Measurements from ENCODE around the gene ARPC5.

DNA sequence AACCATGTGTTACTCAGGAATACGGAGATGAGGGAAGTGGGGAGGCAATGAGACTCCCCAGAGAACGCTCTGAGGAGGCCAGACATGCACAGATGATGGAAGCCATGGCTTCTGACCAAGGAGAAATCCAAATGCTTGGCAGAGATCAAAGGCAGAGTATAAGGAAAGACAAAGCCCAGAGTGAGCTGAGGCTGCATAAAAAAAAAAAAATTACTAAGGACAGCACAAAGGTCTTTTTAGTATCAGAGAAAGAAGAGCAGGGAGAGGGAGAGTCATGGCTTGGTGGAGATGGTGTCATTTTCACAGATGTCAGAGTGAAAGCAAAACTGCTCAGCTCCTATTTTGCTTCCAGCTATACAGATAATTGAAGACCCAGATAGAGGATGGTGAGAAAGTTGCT lies 37.2 kb downstream of the ARPC5 start:
- TF ChIP-seq, protein P1, sequence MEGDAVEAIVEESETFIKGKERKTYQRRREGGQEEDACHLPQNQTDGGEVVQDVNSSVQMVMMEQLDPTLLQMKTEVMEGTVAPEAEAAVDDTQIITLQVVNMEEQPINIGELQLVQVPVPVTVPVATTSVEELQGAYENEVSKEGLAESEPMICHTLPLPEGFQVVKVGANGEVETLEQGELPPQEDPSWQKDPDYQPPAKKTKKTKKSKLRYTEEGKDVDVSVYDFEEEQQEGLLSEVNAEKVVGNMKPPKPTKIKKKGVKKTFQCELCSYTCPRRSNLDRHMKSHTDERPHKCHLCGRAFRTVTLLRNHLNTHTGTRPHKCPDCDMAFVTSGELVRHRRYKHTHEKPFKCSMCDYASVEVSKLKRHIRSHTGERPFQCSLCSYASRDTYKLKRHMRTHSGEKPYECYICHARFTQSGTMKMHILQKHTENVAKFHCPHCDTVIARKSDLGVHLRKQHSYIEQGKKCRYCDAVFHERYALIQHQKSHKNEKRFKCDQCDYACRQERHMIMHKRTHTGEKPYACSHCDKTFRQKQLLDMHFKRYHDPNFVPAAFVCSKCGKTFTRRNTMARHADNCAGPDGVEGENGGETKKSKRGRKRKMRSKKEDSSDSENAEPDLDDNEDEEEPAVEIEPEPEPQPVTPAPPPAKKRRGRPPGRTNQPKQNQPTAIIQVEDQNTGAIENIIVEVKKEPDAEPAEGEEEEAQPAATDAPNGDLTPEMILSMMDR (IDR thresholded peaks at IDR 0.05; ENCODE audit: low read depth, low read length, poor library complexity, severe bottlenecking) = no peak
- TF ChIP-seq EZH2phosphoT487 (IDR thresholded peaks at IDR 0.05; ENCODE audit: borderline replicate concordance, low read length) = no peak

Measured in DOHH2 (cell line).